Measurements from ENCODE around the gene DMRTA2. TPM values are rescaled to one million over a fixed set of nuclear protein-coding genes. Genes with fewer than 3 reads are reported as not detected.

Gene DMRTA2
- total and polyA plus RNA-seq, 11 donors: 0.10 TPM; not detected in 10

GRCh38 chr1:50424045-50424883, 1.0 kb upstream of the DMRTA2 start:
- Histone ChIP-seq H3K4me3 (peak overlapping the region in 11 of 12 donors; percentile 9 to 54 (median 41)), H3K27ac (no peak overlapping the region), H3K4me1 (peaks cover 0 to 69% (median 34%) of the 10 kb centered on the region in 12 donors), H3K36me3 (no peaks in the 10 kb centered on the region), H3K9me3 (no peaks in the 10 kb centered on the region), H3K27me3 (peaks cover 63 to 100% (median 100%) of the 10 kb centered on the region in 9 donors)
- ATAC-seq: no peak
- TF ChIP-seq CTCF (IDR thresholded peaks at IDR 0.05) (no peak), POLR2A (IDR thresholded peaks at IDR 0.05) (no peak)
- intact Hi-C loops (cut with DNase I): no loop called here
- WGBS, 4 donors: 2 to 5% (median 4%) methylated on average over 35 of the region's 35 CpGs
- DNase-seq: no peak

- 2 to 3% (median 2%) methylated on average over 22 to 23 of the region's 23 CpGs for WGBS, 4 donors
- peaks cover 0 to 76% (median 36%) of the 10 kb centered on the region in 12 donors for H3K4me1 ChIP-seq
- peak in 1 of 4 donors; percentile 23 for ATAC-seq
Observed at GRCh38 chr1:50423670-50424000, 392 bp upstream of the DMRTA2 start.

GRCh38 chr1:50422675-50422945, 633 bp downstream of the DMRTA2 start:
- WGBS, 4 donors: 3 to 5% (median 4%) methylated on average over 19 to 21 of the region's 21 CpGs
- DNase-seq (no peak), ATAC-seq (no peak)
- TF ChIP-seq POLR2A (IDR thresholded peaks at IDR 0.05): no peak
- Histone ChIP-seq H3K27ac (no peak overlapping the region), H3K36me3 (no peaks in the 10 kb centered on the region), H3K4me1 (peaks cover 0 to 77% (median 42%) of the 10 kb centered on the region in 12 donors), H3K27me3 (peaks cover 59 to 100% (median 98%) of the 10 kb centered on the region in 9 donors), H3K4me3 (peak overlapping the region in 5 of 12 donors; percentile 32 to 54 (median 45)), H3K9me3 (no peaks in the 10 kb centered on the region)
- intact Hi-C loops (cut with DNase I): no loop called here

More at GRCh38 chr1:50423670-50424000, 392 bp upstream of the DMRTA2 start:
- no peaks in the 10 kb centered on the region for H3K36me3 ChIP-seq
- peak overlapping the region; percentile 9 to 54 (median 38) for H3K4me3 ChIP-seq
- no peaks in the 10 kb centered on the region for H3K9me3 ChIP-seq
- intact Hi-C loops (cut with DNase I): no loop called here
- DNase-seq: peak in 1 of 5 donors; percentile 40
- H3K27me3 ChIP-seq: peaks cover 61 to 100% (median 98%) of the 10 kb centered on the region in 9 donors
- TF ChIP-seq CTCF (IDR thresholded peaks at IDR 0.05) (no peak), POLR2A (IDR thresholded peaks at IDR 0.05) (no peak)
- no peak overlapping the region for H3K27ac ChIP-seq

- intact Hi-C loops (cut with DNase I): no loop called here
- H3K27me3 ChIP-seq: peaks cover 60 to 100% (median 98%) of the 10 kb centered on the region in 9 donors
- no peaks in the 10 kb centered on the region for H3K36me3 ChIP-seq
- no peak for DNase-seq
- no peak overlapping the region for H3K27ac ChIP-seq
- WGBS, 4 donors: 14 to 20% (median 17%) methylated on average over 27 of the region's 27 CpGs
- TF ChIP-seq CTCF (IDR thresholded peaks at IDR 0.05): no peak
- TF ChIP-seq POLR2A (IDR thresholded peaks at IDR 0.05): no peak
- no peak for ATAC-seq
- H3K4me3 ChIP-seq: no peak overlapping the region
- H3K4me1 ChIP-seq: peaks cover 0 to 77% (median 42%) of the 10 kb centered on the region in 12 donors
- no peaks in the 10 kb centered on the region for H3K9me3 ChIP-seq
Observed at GRCh38 chr1:50421768-50422674, 1.2 kb downstream of the DMRTA2 start.

Measured in heart left ventricle (tissue), 16 donors.